ENCODE results near the gene NCMAP. TPM values are rescaled to one million over a fixed set of nuclear protein-coding genes. Genes with fewer than 3 reads are reported as not detected.
A peak's percentile ranks its signal among the peaks of the same experiment; 100 is the strongest.

The NCMAP gene
- total and polyA plus RNA-seq, 7 experiments from 2014 or later = 0.10 to 0.13 (median 0.12) TPM; not detected in 4

- no peak for DNase-seq
- Mint-ChIP-seq H3K27ac (peak overlapping the region in 1 of 9 donors; percentile 43), H3K4me3 (no peak overlapping the region), H3K27me3 (no peaks in the 10 kb centered on the region), H3K9me3 (no peaks in the 10 kb centered on the region), H3K4me1 (peaks cover 5 to 65% (median 47%) of the 10 kb centered on the region in 7 donors), H3K36me3 (peaks cover 10 to 71% (median 46%) of the 10 kb centered on the region in 5 donors)
- H3K9me3 ChIP-seq (ENCODE audit: control insufficient read depth in 2 of 3, low read length in 3 of 3) = no peaks in the 10 kb centered on the region
- POLR2A ChIA-PET = no interaction called here
- ATAC-seq = no peak
- no peak overlapping the region for H3K4me3 ChIP-seq (ENCODE audit: low read length)
- intact Hi-C loops (cut with micrococcal nuclease) = no loop called here
- peaks cover 55 to 94% (median 83%) of the 10 kb centered on the region in 3 experiments for H3K36me3 ChIP-seq (ENCODE audit: control insufficient read depth in 2 of 3, insufficient read depth in 3 of 3, low read length in 3 of 3)
- no peaks in the 10 kb centered on the region for H3K27me3 ChIP-seq (ENCODE audit: control insufficient read depth in 2 of 2, insufficient read depth in 2 of 2, low read length in 2 of 2)
- H3K4me1 ChIP-seq (ENCODE audit: control insufficient read depth in 2 of 2, insufficient read depth in 2 of 2, low read length in 2 of 2) = no peaks in the 10 kb centered on the region
- H3K27ac ChIP-seq (ENCODE audit: low read depth, low read length) = no peak overlapping the region
- CTCF ChIA-PET = no interaction called here
Measured at GRCh38 chr1:24652382-24652781, 96.5 kb downstream of the NCMAP start.

DNA sequence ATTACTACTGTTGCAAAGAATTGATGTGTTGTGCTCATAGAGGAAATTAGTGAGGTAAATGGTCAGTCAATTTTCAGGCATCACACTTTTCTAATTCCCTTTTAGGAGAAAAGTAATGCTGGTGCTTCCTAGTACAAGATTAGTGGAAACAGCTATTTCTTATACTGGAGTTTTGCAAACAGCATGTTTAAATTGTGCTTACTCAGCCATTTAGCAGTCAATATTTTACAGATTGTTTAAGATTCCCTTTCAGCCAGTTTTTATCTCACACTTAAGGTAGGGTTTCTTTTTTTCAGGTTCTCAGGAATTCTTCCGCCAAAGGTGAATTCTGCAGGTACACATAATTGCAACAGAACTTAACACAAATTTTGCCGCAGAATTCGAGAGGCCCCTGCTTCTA, 98.1 kb downstream of the NCMAP start:
- intact Hi-C loops (cut with micrococcal nuclease) = no loop called here
- H3K36me3 Mint-ChIP-seq = peaks cover 10 to 67% (median 48%) of the 10 kb centered on the region in 5 donors
- no peaks in the 10 kb centered on the region for H3K27me3 Mint-ChIP-seq
- no peak overlapping the region for H3K27ac ChIP-seq (ENCODE audit: low read depth, low read length)
- no peaks in the 10 kb centered on the region for H3K9me3 ChIP-seq (ENCODE audit: control insufficient read depth in 2 of 3, low read length in 3 of 3)
- H3K27me3 ChIP-seq (ENCODE audit: control insufficient read depth in 2 of 2, insufficient read depth in 2 of 2, low read length in 2 of 2) = no peaks in the 10 kb centered on the region
- no peak overlapping the region for H3K4me3 ChIP-seq (ENCODE audit: low read length)
- H3K27ac Mint-ChIP-seq = no peak overlapping the region
- no peaks in the 10 kb centered on the region for H3K9me3 Mint-ChIP-seq
- ATAC-seq (no peak), DNase-seq (no peak)
- peaks cover 57 to 91% (median 67%) of the 10 kb centered on the region in 3 experiments for H3K36me3 ChIP-seq (ENCODE audit: control insufficient read depth in 2 of 3, insufficient read depth in 3 of 3, low read length in 3 of 3)
- no peak overlapping the region for H3K4me3 Mint-ChIP-seq
- POLR2A ChIA-PET = interaction anchor here (0.7 kb wide), 1 partner anchor 8 kb away, joined by 3 read pairs; no protein-coding TSS in a partner anchor
- no peaks in the 10 kb centered on the region for H3K4me1 ChIP-seq (ENCODE audit: control insufficient read depth in 2 of 2, insufficient read depth in 2 of 2, low read length in 2 of 2)
- CTCF ChIA-PET = no interaction called here
- H3K4me1 Mint-ChIP-seq = peaks cover 15 to 63% (median 51%) of the 10 kb centered on the region in 7 donors

- intact Hi-C loops (cut with micrococcal nuclease) = no loop called here
Measured at GRCh38 chr1:24656046-24656445, 100.2 kb downstream of the NCMAP start.

GRCh38 chr1:24657781-24658180, 101.9 kb downstream of the NCMAP start:
- no peaks in the 10 kb centered on the region for H3K9me3 ChIP-seq (ENCODE audit: control insufficient read depth in 2 of 3, low read length in 3 of 3)
- peaks cover 0 to 4% of the 10 kb centered on the region in 2 donors for H3K4me1 ChIP-seq (ENCODE audit: control insufficient read depth in 2 of 2, insufficient read depth in 2 of 2, low read length in 2 of 2)
- peaks cover 56 to 94% (median 67%) of the 10 kb centered on the region in 3 experiments for H3K36me3 ChIP-seq (ENCODE audit: control insufficient read depth in 2 of 3, insufficient read depth in 3 of 3, low read length in 3 of 3)
- Mint-ChIP-seq H3K36me3 (peaks cover 0 to 46% (median 29%) of the 10 kb centered on the region in 5 donors), H3K27me3 (no peaks in the 10 kb centered on the region), H3K4me1 (peaks cover 18 to 53% (median 46%) of the 10 kb centered on the region in 7 donors), H3K4me3 (no peak overlapping the region), H3K27ac (peak overlapping the region in 3 of 9 donors; percentile 17 to 56 (median 17)), H3K9me3 (no peaks in the 10 kb centered on the region)
- no peak overlapping the region for H3K27ac ChIP-seq (ENCODE audit: low read depth, low read length)
- POLR2A ChIA-PET = no interaction called here
- intact Hi-C loops (cut with micrococcal nuclease) = no loop called here
- ATAC-seq (no peak), DNase-seq (no peak)
- CTCF ChIA-PET = interaction anchor here (0.8 kb wide), 1 partner anchor 61 kb away, joined by 3 read pairs; no protein-coding TSS in a partner anchor
- no peaks in the 10 kb centered on the region for H3K27me3 ChIP-seq (ENCODE audit: control insufficient read depth in 2 of 2, insufficient read depth in 2 of 2, low read length in 2 of 2)
- H3K4me3 ChIP-seq (ENCODE audit: low read length) = no peak overlapping the region

More at GRCh38 chr1:24656046-24656445, 100.2 kb downstream of the NCMAP start:
- H3K27me3 ChIP-seq (ENCODE audit: control insufficient read depth in 2 of 2, insufficient read depth in 2 of 2, low read length in 2 of 2) = no peaks in the 10 kb centered on the region
- no peak overlapping the region for H3K27ac ChIP-seq (ENCODE audit: low read depth, low read length)
- Mint-ChIP-seq H3K4me3 (no peak overlapping the region), H3K27me3 (no peaks in the 10 kb centered on the region), H3K4me1 (peaks cover 18 to 61% (median 50%) of the 10 kb centered on the region in 7 donors), H3K9me3 (no peaks in the 10 kb centered on the region), H3K36me3 (peaks cover 3 to 55% (median 36%) of the 10 kb centered on the region in 5 donors), H3K27ac (peak overlapping the region in 5 of 9 donors; percentile 4 to 79 (median 41))
- ATAC-seq = no peak
- H3K4me3 ChIP-seq (ENCODE audit: low read length) = no peak overlapping the region
- CTCF ChIA-PET = no interaction called here
- H3K9me3 ChIP-seq (ENCODE audit: control insufficient read depth in 2 of 3, low read length in 3 of 3) = no peaks in the 10 kb centered on the region
- peaks cover 48 to 90% (median 63%) of the 10 kb centered on the region in 3 experiments for H3K36me3 ChIP-seq (ENCODE audit: control insufficient read depth in 2 of 3, insufficient read depth in 3 of 3, low read length in 3 of 3)
- POLR2A ChIA-PET = no interaction called here
- H3K4me1 ChIP-seq (ENCODE audit: control insufficient read depth in 2 of 2, insufficient read depth in 2 of 2, low read length in 2 of 2) = peaks cover 0 to 4% of the 10 kb centered on the region in 2 donors
- DNase-seq = no peak

Other genes starting within 250 kb of the NCMAP start
- not detected for gene GRHL3, start 236.7 kb upstream of the NCMAP start, total RNA-seq
- not detected for gene GRHL3, start 236.7 kb upstream of the NCMAP start, polyA plus RNA-seq
- gene STPG1, start 142.3 kb upstream of the NCMAP start, total RNA-seq = 1 to 10 TPM; 3.1 to 6.4 (median 5.3) TPM
- gene STPG1, start 142.3 kb upstream of the NCMAP start, polyA plus RNA-seq = 10 to 100 TPM in 1 of 2 donors, 1 to 10 TPM in 1; 5.3 to 10.1 TPM
- 10 to 100 TPM; 35.5 to 65.0 (median 54.5) TPM for gene NIPAL3, start 140.3 kb upstream of the NCMAP start, total RNA-seq
- 100 to 1,000 TPM in 1 of 2 donors, 10 to 100 TPM in 1; 84.1 to 127 TPM for gene NIPAL3, start 140.3 kb upstream of the NCMAP start, polyA plus RNA-seq
- 100 to 1,000 TPM in 4 of 5 experiments, 10 to 100 TPM in 1; 68.5 to 247 (median 183) TPM for gene RCAN3, start 53.3 kb upstream of the NCMAP start, total RNA-seq
- 100 to 1,000 TPM; 171 to 179 TPM for gene RCAN3, start 53.3 kb upstream of the NCMAP start, polyA plus RNA-seq
- gene SRRM1, start 87.2 kb downstream of the NCMAP start, total RNA-seq = 100 to 1,000 TPM; 188 to 342 (median 246) TPM
- 100 to 1,000 TPM; 173 to 261 TPM for gene SRRM1, start 87.2 kb downstream of the NCMAP start, polyA plus RNA-seq
- 10 to 100 TPM in 1 of 5 experiments, 1 to 10 TPM in 4; 1.4 to 16.8 (median 5.1) TPM for gene CLIC4, start 189.4 kb downstream of the NCMAP start, total RNA-seq
- under 1 TPM; 0.54 to 0.58 TPM for gene CLIC4, start 189.4 kb downstream of the NCMAP start, polyA plus RNA-seq